ENCODE data around the gene PLEKHA5.

GRCh38 chr12:19168644-19169043 lies 39.1 kb downstream of the PLEKHA5 start:
- TF ChIP-seq POLR2A (IDR thresholded peaks at IDR 0.05) = no peak
- TF ChIP-seq CTCF (IDR thresholded peaks at IDR 0.05) = no peak
